Thyroid gland (tissue), 4 donors: ENCODE results near the gene ARHGEF28.

Experiments used
- CTCF ChIP-seq, 6 experiments: fragments of 200-600 bp in 3 of 6; fragments of 450-650 bp in 3 of 6; sonication (generic) in 3 of 6; IDR thresholded peaks; one replicate each; pipeline ENCODE4 v1.5.1; 2016 to 2019; ENCODE audit warnings: antibody characterized with exemption in 6 of 6, mild to moderate bottlenecking in 2 of 6, inconsistent platforms in 1 of 6, moderate library complexity in 1 of 6
- POLR2A ChIP-seq, 2 donors: fragments of 450-650 bp; IDR thresholded peaks; one replicate each; pipeline ENCODE4 v1.6.1; 2017; ENCODE audit warnings: antibody characterized with exemption in 2 of 2, mild to moderate bottlenecking in 2 of 2, moderate library complexity in 1 of 2

DNA sequence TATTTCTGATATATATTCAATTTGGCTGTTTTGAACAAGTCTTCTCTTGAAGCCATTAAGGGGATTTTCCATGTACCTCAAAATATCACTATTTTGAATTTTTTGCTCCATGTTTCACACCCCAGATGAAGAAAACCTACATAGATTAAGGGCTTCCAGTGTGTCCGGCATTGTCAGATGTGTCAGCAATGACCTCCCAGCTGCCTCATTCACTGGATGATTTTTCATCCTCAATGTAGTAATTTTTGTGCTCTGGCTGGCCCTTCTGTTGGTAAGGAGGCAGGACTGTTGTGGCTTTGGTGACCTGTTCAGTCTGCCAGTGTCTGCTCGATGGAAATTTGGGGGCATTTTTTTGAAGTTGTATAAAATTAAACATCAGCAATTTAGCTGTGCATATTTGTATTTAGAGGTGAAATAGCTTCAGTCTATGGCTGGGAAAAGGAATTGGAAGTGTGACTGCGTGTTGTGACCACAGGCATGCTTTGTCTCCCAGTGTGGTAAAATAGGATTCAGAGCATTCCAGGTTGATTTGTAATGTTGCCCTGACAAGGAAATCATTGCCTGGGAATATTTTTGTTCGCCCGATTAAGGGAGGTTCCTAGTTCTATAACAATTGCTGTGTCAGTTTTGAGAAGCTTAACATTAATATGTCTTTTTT lies 312.4 kb downstream of the ARHGEF28 start:
- TF ChIP-seq POLR2A (IDR thresholded peaks at IDR 0.05) = no peak
- no peak for TF ChIP-seq CTCF (IDR thresholded peaks at IDR 0.05)
